ENCODE measurements around the gene P2RX5. TPM values are rescaled to one million over a fixed set of nuclear protein-coding genes. Genes with fewer than 3 reads are reported as not detected.
A peak's percentile ranks its signal among the peaks of the same experiment; 100 is the strongest.

The P2RX5 gene
- total and polyA plus RNA-seq, 9 donors: 18.7 to 35.6 (median 22.8) TPM

DNA sequence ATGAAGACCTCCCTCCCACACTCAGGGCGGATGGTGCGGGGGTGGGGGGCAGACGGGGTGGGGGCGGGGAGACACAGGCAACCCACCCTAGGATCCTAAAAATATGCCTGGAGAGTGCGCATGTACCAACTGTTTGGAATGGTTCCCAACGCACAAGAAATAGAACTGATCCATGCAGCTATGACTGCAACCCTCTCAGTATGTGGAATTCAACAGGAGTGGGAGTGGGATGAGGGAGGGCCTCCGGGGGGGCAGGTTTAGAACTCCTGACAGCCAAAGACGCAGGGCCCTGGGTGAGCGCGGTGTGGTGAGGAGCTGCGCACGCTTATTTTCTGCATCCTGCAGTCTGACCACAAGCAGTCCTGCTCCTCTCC lies 1.1 kb upstream of the P2RX5 start:
- peak; percentile 68 for DNase-seq
- WGBS (ENCODE audit: insufficient coverage): 78% methylated on average over 4 of the region's 12 CpGs
- Histone ChIP-seq H3K27me3 (ENCODE audit: control insufficient read depth, insufficient read depth, low read length) (peaks cover 56% of the 10 kb centered on the region), H3K4me3 (ENCODE audit: low read length) (peak overlapping the region; percentile 52), H3K4me1 (ENCODE audit: control insufficient read depth, insufficient read depth, low read length) (peaks cover 22% of the 10 kb centered on the region), H3K36me3 (ENCODE audit: control insufficient read depth, insufficient read depth, low read length) (peaks cover 15% of the 10 kb centered on the region), H3K27ac (ENCODE audit: low read length) (peak overlapping the region; percentile 90), H3K9me3 (replicated peaks; ENCODE audit: control insufficient read depth, low read depth, low read length) (peaks cover 6% of the 10 kb centered on the region)

DNA sequence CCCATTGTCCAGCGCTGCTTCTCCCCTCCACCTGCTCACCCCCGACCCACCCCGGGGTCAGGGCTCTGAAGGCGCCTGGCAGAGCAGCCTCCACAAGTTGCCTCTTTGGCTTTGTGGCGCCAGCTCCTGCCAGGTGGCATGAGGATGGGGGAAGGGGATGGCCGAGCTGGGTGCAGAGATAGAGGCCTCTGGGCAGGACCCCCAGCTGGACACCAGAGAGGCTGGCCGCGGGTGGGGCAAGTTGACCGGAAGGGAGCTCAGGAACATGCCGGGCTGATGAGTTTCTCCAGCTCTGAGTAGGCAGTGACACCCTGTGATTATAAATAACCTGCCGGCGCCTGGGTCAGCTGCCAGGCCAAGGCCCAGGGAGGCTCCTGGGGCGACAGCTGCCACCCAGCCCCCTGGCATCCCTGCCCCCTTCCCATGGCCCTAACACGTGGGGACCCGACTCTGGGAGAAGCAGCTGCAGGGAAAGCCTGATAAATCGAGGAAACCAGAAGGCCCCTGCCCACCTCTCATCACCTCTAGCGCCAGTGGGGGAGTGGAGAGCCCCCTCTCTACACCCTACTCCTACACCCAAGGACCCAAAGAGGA lies 729 bp downstream of the P2RX5 start:
- Histone ChIP-seq H3K27ac (ENCODE audit: low read length) (peak overlapping the region; percentile 91), H3K4me1 (ENCODE audit: control insufficient read depth, insufficient read depth, low read length) (peaks cover 25% of the 10 kb centered on the region), H3K9me3 (replicated peaks; ENCODE audit: control insufficient read depth, low read depth, low read length) (peaks cover 6% of the 10 kb centered on the region), H3K27me3 (ENCODE audit: control insufficient read depth, insufficient read depth, low read length) (peaks cover 56% of the 10 kb centered on the region), H3K36me3 (ENCODE audit: control insufficient read depth, insufficient read depth, low read length) (peaks cover 10% of the 10 kb centered on the region), H3K4me3 (ENCODE audit: low read length) (peak overlapping the region; percentile 51)
- WGBS (ENCODE audit: insufficient coverage): 9% methylated on average over 12 of the region's 17 CpGs
- DNase-seq: peak; percentile 77

DNA sequence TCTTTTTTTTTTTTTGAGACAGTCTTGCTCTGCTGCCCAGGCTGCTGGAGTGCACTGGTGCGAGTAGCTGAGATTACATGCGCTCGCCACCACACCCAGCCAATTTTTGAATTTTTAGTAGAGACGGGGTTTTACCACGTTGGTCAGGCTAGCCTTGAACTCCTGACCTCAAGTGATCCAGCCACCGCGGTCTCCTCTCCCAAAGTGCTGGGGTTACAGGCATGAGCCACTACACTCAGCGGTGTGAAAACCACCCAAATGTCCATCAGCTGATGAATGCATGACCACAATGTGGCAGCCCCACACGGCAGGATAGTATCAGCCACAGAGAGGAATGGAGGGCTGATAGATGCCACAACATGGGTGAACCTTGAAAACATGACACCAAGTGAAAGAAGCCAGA lies 2.1 kb downstream of the P2RX5 start:
- peaks cover 56% of the 10 kb centered on the region for H3K27me3 ChIP-seq (ENCODE audit: control insufficient read depth, insufficient read depth, low read length)
- H3K9me3 ChIP-seq (replicated peaks; ENCODE audit: control insufficient read depth, low read depth, low read length): peaks cover 6% of the 10 kb centered on the region
- peak overlapping the region; percentile 91 for H3K27ac ChIP-seq (ENCODE audit: low read length)

GRCh38 chr17:3693141-3693540 lies 2.8 kb downstream of the P2RX5 start:
- no peak overlapping the region for H3K27ac ChIP-seq (ENCODE audit: low read length)
- peaks cover 3% of the 10 kb centered on the region for H3K9me3 ChIP-seq (replicated peaks; ENCODE audit: control insufficient read depth, low read depth, low read length)
- H3K4me3 ChIP-seq (ENCODE audit: low read length): no peak overlapping the region
- WGBS (ENCODE audit: insufficient coverage): 69% methylated on average over 2 of the region's 4 CpGs
- H3K27me3 ChIP-seq (ENCODE audit: control insufficient read depth, insufficient read depth, low read length): peaks cover 52% of the 10 kb centered on the region
- DNase-seq: no peak
- peaks cover 3% of the 10 kb centered on the region for H3K36me3 ChIP-seq (ENCODE audit: control insufficient read depth, insufficient read depth, low read length)
- peaks cover 29% of the 10 kb centered on the region for H3K4me1 ChIP-seq (ENCODE audit: control insufficient read depth, insufficient read depth, low read length)

More for the DNA sequence above, 2.1 kb downstream of the P2RX5 start:
- 79% methylated on average over 7 of the region's 9 CpGs for WGBS (ENCODE audit: insufficient coverage)
- Histone ChIP-seq H3K4me3 (ENCODE audit: low read length) (no peak overlapping the region), H3K36me3 (ENCODE audit: control insufficient read depth, insufficient read depth, low read length) (peaks cover 10% of the 10 kb centered on the region), H3K4me1 (ENCODE audit: control insufficient read depth, insufficient read depth, low read length) (peaks cover 28% of the 10 kb centered on the region)
- no peak for DNase-seq

DNA sequence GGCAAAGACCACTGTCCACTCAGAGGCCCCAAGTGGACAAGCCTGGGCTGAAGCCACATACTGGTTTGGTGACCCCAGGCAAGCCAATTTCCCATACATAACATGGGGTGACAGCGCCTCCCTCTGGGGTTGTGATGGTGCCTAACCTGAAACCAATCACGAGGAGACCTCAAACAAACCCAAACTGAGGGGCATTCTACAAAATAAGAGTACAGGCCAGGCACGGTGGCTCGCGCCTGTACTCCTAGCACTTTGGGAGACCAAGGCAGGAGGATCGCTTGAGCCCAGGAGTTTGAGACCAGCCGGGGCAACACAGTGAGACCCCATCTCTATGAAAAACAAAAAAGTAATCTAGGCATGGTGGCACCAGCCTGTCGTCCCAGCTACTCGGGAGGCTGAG lies 3.6 kb downstream of the P2RX5 start:
- WGBS (ENCODE audit: insufficient coverage): 83% methylated on average over 8 of the region's 9 CpGs
- DNase-seq: no peak
- Histone ChIP-seq H3K4me1 (ENCODE audit: control insufficient read depth, insufficient read depth, low read length) (peaks cover 31% of the 10 kb centered on the region), H3K36me3 (ENCODE audit: control insufficient read depth, insufficient read depth, low read length) (no peaks in the 10 kb centered on the region), H3K27ac (ENCODE audit: low read length) (no peak overlapping the region), H3K9me3 (replicated peaks; ENCODE audit: control insufficient read depth, low read depth, low read length) (no peaks in the 10 kb centered on the region), H3K4me3 (ENCODE audit: low read length) (no peak overlapping the region), H3K27me3 (ENCODE audit: control insufficient read depth, insufficient read depth, low read length) (peaks cover 46% of the 10 kb centered on the region)

DNA sequence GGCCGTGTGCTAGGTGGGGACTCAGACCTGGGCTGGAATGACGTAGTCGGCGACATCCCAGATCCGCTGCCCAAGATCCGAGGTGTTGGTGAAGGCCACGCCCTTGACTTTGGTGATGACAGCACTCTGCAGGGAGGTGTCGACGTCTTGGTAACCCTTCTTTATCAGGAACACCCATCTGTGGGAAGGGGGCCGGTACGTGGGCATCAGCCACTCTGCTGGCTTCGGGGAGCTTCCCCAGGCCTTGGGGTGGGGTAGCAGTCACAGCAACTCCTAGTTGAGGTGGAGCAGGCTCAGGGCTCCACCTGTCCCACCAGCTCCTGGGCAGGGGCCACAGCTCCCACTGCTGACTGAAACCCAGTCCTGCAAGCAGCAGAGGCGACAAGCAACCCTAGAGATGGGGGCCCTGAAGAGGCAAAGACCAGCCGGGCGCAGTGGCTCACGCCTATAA lies 4.3 kb downstream of the P2RX5 start:
- H3K36me3 ChIP-seq (ENCODE audit: control insufficient read depth, insufficient read depth, low read length): no peaks in the 10 kb centered on the region
- WGBS (ENCODE audit: insufficient coverage): 82% methylated on average over 13 of the region's 16 CpGs
- H3K27me3 ChIP-seq (ENCODE audit: control insufficient read depth, insufficient read depth, low read length): peaks cover 39% of the 10 kb centered on the region
- H3K27ac ChIP-seq (ENCODE audit: low read length): no peak overlapping the region
- H3K9me3 ChIP-seq (replicated peaks; ENCODE audit: control insufficient read depth, low read depth, low read length): no peaks in the 10 kb centered on the region
- H3K4me3 ChIP-seq (ENCODE audit: low read length): no peak overlapping the region
- peaks cover 31% of the 10 kb centered on the region for H3K4me1 ChIP-seq (ENCODE audit: control insufficient read depth, insufficient read depth, low read length)
- DNase-seq: no peak

DNA sequence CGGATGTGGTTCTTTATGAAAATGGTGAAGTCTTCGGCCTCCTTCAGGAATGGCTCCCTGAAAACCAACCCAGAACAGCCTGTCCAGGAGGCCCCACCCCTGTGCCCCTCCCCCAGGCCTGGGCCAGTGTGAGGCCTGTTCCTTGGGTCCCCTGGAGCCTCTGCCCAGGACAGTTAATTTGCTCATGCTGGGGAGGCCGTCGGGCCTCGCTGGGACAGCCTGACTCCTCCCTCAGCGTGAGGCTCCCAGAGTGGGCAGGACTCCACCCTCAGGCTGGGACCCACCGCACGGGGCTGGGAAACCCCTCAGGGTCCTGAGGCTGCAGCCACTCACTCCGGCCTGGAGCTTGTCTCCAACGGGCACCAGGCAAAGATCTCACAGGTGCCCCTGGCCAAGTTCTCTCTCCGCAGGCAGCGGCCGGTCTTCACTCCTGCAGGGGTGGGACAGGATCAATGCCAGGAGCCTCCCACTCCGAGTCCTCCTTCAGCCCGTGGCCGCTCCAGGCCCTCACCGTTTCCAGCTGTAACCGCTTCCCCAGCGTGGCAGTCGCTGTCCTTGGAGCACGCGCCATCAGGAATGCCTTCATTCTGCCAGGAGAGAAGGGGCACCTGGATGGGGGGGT lies 5.8 kb downstream of the P2RX5 start:
- H3K4me1 ChIP-seq (ENCODE audit: control insufficient read depth, insufficient read depth, low read length): peaks cover 27% of the 10 kb centered on the region
- peaks cover 26% of the 10 kb centered on the region for H3K27me3 ChIP-seq (ENCODE audit: control insufficient read depth, insufficient read depth, low read length)
- WGBS (ENCODE audit: insufficient coverage): 24% methylated on average over 12 of the region's 22 CpGs
- no peaks in the 10 kb centered on the region for H3K36me3 ChIP-seq (ENCODE audit: control insufficient read depth, insufficient read depth, low read length)
- DNase-seq: no peak
- no peak overlapping the region for H3K27ac ChIP-seq (ENCODE audit: low read length)
- H3K9me3 ChIP-seq (replicated peaks; ENCODE audit: control insufficient read depth, low read depth, low read length): no peaks in the 10 kb centered on the region
- no peak overlapping the region for H3K4me3 ChIP-seq (ENCODE audit: low read length)

DNA sequence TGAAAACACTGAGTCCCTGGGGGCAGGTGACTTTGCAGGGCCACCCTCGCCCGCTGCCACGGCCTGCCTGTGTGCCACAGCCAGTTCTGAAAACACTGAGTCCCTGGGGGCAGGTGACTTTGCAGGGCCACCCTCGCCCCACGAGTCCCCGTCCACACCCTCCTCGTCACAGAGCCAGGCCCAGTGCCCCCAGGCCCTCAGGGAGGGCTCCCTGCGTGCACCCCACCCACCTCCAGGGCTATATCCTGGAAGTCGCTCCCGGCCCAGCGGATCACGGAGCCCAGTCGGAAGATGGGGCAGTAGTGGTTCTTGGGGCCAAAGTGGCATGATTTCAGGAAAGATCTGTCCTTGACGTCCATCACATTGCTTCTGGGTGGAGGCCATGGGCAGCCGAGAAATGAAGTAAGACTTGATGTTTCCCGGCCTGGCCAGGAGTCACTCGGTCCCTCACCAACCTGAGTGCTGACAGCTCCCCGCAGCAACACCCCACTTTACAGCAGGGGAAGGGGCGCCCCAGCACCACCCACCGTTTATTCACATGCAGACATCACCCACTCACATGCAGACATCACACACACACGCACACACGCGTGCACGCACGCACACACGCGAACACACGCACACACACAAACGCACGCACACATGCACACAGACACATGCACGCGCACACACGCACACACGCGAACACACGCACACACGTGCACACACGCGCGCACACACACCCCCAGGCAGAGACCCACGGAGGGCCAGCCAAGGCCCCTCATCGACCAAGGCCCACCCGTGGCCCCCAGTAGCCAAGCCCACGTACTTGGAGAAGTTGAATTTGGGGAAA lies 6.5 kb downstream of the P2RX5 start:
- 88% methylated on average over 34 of the region's 44 CpGs for WGBS (ENCODE audit: insufficient coverage)
- H3K27ac ChIP-seq (ENCODE audit: low read length): no peak overlapping the region
- peaks cover 23% of the 10 kb centered on the region for H3K4me1 ChIP-seq (ENCODE audit: control insufficient read depth, insufficient read depth, low read length)
- H3K36me3 ChIP-seq (ENCODE audit: control insufficient read depth, insufficient read depth, low read length): no peaks in the 10 kb centered on the region
- H3K27me3 ChIP-seq (ENCODE audit: control insufficient read depth, insufficient read depth, low read length): peaks cover 22% of the 10 kb centered on the region
- no peaks in the 10 kb centered on the region for H3K9me3 ChIP-seq (replicated peaks; ENCODE audit: control insufficient read depth, low read depth, low read length)
- DNase-seq: no peak
- H3K4me3 ChIP-seq (ENCODE audit: low read length): no peak overlapping the region

DNA sequence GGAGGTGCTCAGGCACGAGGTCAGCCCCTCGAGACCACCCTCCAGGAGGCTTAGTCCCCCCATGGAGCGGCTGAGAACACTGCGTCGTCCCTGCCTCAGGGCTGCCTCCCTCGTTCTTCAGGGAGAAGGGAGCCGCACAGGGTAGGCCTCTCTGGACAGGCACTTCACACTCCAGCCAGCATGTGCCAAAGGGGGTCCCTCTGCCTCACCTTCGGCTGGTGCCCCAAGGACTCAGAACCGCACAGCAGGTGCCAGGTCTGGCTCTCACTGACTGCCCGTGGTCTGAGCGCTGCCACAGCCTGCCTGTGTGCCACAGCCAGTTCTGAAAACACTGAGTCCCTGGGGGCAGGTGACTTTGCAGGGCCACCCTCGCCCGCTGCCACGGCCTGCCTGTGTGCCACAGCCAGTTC lies 7.1 kb downstream of the P2RX5 start:
- no peak for DNase-seq
- no peak overlapping the region for H3K27ac ChIP-seq (ENCODE audit: low read length)
- no peaks in the 10 kb centered on the region for H3K36me3 ChIP-seq (ENCODE audit: control insufficient read depth, insufficient read depth, low read length)
- WGBS (ENCODE audit: insufficient coverage): 44% methylated on average over 9 of the region's 14 CpGs
- no peak overlapping the region for H3K4me3 ChIP-seq (ENCODE audit: low read length)
- peaks cover 22% of the 10 kb centered on the region for H3K27me3 ChIP-seq (ENCODE audit: control insufficient read depth, insufficient read depth, low read length)
- no peaks in the 10 kb centered on the region for H3K9me3 ChIP-seq (replicated peaks; ENCODE audit: control insufficient read depth, low read depth, low read length)
- H3K4me1 ChIP-seq (ENCODE audit: control insufficient read depth, insufficient read depth, low read length): peaks cover 18% of the 10 kb centered on the region

DNA sequence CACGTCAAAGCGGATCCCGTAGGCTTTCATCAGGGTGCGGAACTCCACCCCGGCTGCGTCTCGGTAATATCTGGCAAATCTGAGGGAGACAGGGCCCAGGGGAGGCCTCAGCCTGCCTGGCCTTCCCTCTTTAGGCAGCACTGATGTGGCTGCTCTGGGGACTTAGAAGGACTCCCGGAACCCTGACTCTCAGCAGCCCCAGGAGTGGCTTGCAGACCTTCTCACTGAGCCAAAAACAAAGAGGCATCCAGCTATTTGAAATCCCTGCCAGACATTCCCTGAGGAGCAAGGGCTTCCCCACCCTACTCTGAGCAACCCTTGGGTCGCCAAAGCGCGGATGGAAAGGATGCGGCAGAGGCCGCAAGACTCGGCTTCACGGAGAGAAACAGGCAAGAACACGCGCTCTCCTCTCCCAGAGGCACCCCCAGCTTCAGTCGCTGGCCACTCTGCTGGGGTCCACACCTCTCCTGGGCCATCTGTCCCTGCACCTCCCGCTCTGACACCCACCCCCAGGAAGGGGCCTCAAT lies 7.9 kb downstream of the P2RX5 start:
- no peak overlapping the region for H3K27ac ChIP-seq (ENCODE audit: low read length)
- peaks cover 18% of the 10 kb centered on the region for H3K27me3 ChIP-seq (ENCODE audit: control insufficient read depth, insufficient read depth, low read length)
- no peak overlapping the region for H3K4me3 ChIP-seq (ENCODE audit: low read length)
- no peaks in the 10 kb centered on the region for H3K36me3 ChIP-seq (ENCODE audit: control insufficient read depth, insufficient read depth, low read length)
- peaks cover 15% of the 10 kb centered on the region for H3K4me1 ChIP-seq (ENCODE audit: control insufficient read depth, insufficient read depth, low read length)
- H3K9me3 ChIP-seq (replicated peaks; ENCODE audit: control insufficient read depth, low read depth, low read length): no peaks in the 10 kb centered on the region
- WGBS (ENCODE audit: insufficient coverage): 20% methylated on average over 14 of the region's 19 CpGs
- DNase-seq: no peak
